Measurements from ENCODE around the gene PLCH1.

The PLCH1 gene

GRCh38 chr3:155377847-155378246 lies 367.0 kb downstream of the PLCH1 start:
- DNase-seq (ENCODE audit: low spot score): no peak

- DNase-seq (ENCODE audit: low spot score): no peak
These were observed 367.8 kb downstream of the PLCH1 start for GRCh38 chr3:155377071-155377470.

GRCh38 chr3:155372281-155372680 lies 372.6 kb downstream of the PLCH1 start:
- no peak for DNase-seq (ENCODE audit: low spot score)

- DNase-seq (ENCODE audit: low spot score): no peak
These were observed 373.9 kb downstream of the PLCH1 start for GRCh38 chr3:155370764-155371503.

- no peak for DNase-seq (ENCODE audit: low spot score)
These were observed 374.7 kb downstream of the PLCH1 start for GRCh38 chr3:155370198-155370597.

GRCh38 chr3:155369735-155370134 lies 375.1 kb downstream of the PLCH1 start:
- DNase-seq (ENCODE audit: low spot score): no peak

GRCh38 chr3:155369244-155369643 lies 375.6 kb downstream of the PLCH1 start:
- DNase-seq (ENCODE audit: low spot score): no peak

- no peak for DNase-seq (ENCODE audit: low spot score)
These were observed 376.1 kb downstream of the PLCH1 start for GRCh38 chr3:155368786-155369185.

- DNase-seq (ENCODE audit: low spot score): no peak
These were observed 377.4 kb downstream of the PLCH1 start for GRCh38 chr3:155367506-155367905.

GRCh38 chr3:155365178-155365783 lies 379.6 kb downstream of the PLCH1 start:
- no peak for DNase-seq (ENCODE audit: low spot score)

GRCh38 chr3:155364492-155364891 lies 380.4 kb downstream of the PLCH1 start:
- DNase-seq (ENCODE audit: low spot score): no peak

- no peak for DNase-seq (ENCODE audit: low spot score)
These were observed 381.2 kb downstream of the PLCH1 start for GRCh38 chr3:155363690-155364070.

- DNase-seq (ENCODE audit: low spot score): no peak
These were observed 381.8 kb downstream of the PLCH1 start for GRCh38 chr3:155362808-155363689.

GRCh38 chr3:155360281-155360680 lies 384.6 kb downstream of the PLCH1 start:
- no peak for DNase-seq (ENCODE audit: low spot score)

- DNase-seq (ENCODE audit: low spot score): no peak
These were observed 388.1 kb downstream of the PLCH1 start for GRCh38 chr3:155356594-155357370.

- no peak for DNase-seq (ENCODE audit: low spot score)
These were observed 390.2 kb downstream of the PLCH1 start for GRCh38 chr3:155354658-155355057.

GRCh38 chr3:155352900-155353490 lies 391.9 kb downstream of the PLCH1 start:
- DNase-seq (ENCODE audit: low spot score): peak; percentile 77

- no peak for DNase-seq (ENCODE audit: low spot score)
These were observed 394.3 kb downstream of the PLCH1 start for GRCh38 chr3:155350571-155350970.

- no peak for DNase-seq (ENCODE audit: low spot score)
These were observed 397.0 kb downstream of the PLCH1 start for GRCh38 chr3:155347901-155348300.

- no peak for DNase-seq (ENCODE audit: low spot score)
These were observed 402.5 kb downstream of the PLCH1 start for GRCh38 chr3:155342344-155342743.

- no peak for DNase-seq (ENCODE audit: low spot score)
These were observed 405.8 kb downstream of the PLCH1 start for GRCh38 chr3:155339052-155339451.
